Hepatocyte (in vitro differentiated cells): ENCODE measurements around the gene GLIS2.

Source experiments
- EZH2 ChIP-seq: fragments of 200-600 bp; sonication (generic); IDR thresholded peaks from 2 replicates; pipeline ENCODE4 v1.6.1; 2016; ENCODE audit warnings: antibody characterized with exemption, mild to moderate bottlenecking, borderline replicate concordance
- EZH2phosphoT487 ChIP-seq: fragments of 200-600 bp; sonication (generic); IDR thresholded peaks from one replicate; pipeline ENCODE4 v1.6.1; 2018; ENCODE audit warnings: antibody characterized with exemption, mild to moderate bottlenecking, low read depth, moderate library complexity; ENCODE audit not compliant: unreplicated experiment, severe bottlenecking
- TF ChIP-seq, protein P1 (sequence below): fragments of 200-600 bp; sonication (generic); IDR thresholded peaks from 2 replicates; pipeline ENCODE4 v1.5.1; 2016; ENCODE audit warnings: antibody characterized with exemption, mild to moderate bottlenecking; ENCODE audit not compliant: poor library complexity

DNA sequence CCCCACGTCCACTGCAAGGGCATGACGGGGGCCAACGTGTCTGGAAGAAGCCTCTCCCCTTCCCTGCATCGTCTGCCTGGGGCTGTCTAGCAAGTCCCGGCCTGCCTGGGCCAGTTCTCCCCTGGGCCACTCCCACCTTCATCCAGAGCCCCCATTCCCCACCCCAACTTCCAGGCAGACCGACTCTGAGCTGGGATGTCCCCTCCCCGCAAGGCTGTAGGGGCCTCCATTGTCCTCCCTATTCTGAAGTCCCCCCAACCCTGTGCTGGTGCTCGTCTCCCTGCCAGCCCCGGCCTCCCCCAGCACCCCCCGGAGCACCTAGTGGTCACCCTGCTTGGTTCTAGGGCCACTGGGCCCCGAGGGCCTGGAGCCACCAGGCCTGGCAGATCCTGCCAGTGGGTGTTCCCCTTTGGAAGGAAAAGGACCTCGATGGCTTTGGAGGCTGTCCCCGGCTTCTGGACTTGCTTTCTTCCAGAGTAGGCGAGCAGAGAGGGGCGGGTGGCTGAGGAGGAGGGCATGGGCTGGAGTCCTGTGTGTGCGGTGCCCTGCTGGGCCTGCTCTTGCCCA, 4.8 kb downstream of the GLIS2 start:
- TF ChIP-seq, protein P1, sequence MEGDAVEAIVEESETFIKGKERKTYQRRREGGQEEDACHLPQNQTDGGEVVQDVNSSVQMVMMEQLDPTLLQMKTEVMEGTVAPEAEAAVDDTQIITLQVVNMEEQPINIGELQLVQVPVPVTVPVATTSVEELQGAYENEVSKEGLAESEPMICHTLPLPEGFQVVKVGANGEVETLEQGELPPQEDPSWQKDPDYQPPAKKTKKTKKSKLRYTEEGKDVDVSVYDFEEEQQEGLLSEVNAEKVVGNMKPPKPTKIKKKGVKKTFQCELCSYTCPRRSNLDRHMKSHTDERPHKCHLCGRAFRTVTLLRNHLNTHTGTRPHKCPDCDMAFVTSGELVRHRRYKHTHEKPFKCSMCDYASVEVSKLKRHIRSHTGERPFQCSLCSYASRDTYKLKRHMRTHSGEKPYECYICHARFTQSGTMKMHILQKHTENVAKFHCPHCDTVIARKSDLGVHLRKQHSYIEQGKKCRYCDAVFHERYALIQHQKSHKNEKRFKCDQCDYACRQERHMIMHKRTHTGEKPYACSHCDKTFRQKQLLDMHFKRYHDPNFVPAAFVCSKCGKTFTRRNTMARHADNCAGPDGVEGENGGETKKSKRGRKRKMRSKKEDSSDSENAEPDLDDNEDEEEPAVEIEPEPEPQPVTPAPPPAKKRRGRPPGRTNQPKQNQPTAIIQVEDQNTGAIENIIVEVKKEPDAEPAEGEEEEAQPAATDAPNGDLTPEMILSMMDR, result no peak
- TF ChIP-seq EZH2phosphoT487 (no peak), EZH2 (no peak)
